GM12865 (cell line): ENCODE results near the gene BIN1.

Experiments used
- DNase-seq: peaks from one replicate; pipeline ENCODE4 v3.0.0; 2010; ENCODE audit warnings: low read depth
- H3K4me3 ChIP-seq: 2 replicates; pipeline ENCODE4 v1.5.1; 2011; ENCODE audit warnings: mild to moderate bottlenecking, low read depth, low read length, control low read depth
- CTCF ChIP-seq: IDR thresholded peaks from 2 replicates; pipeline ENCODE4 v1.5.1; 2011; ENCODE audit warnings: low read length, control low read depth, low read depth, inconsistent platforms; ENCODE audit not compliant: insufficient read depth; ENCODE audit errors: missing control alignments

Gene BIN1

GRCh38 chr2:127100251-127101047 is 6.5 kb downstream of the BIN1 start:
- TF ChIP-seq CTCF, result no peak
- no peak overlapping the region for H3K4me3 ChIP-seq
- DNase-seq, result no peak

GRCh38 chr2:127098711-127099110 is 8.2 kb downstream of the BIN1 start:
- no peak for DNase-seq
- H3K4me3 ChIP-seq, result no peak overlapping the region
- TF ChIP-seq CTCF, result no peak

GRCh38 chr2:127097841-127098651 is 8.9 kb downstream of the BIN1 start:
- H3K4me3 ChIP-seq, result no peak overlapping the region
- no peak for TF ChIP-seq CTCF
- no peak for DNase-seq

GRCh38 chr2:127097471-127097765 is 9.5 kb downstream of the BIN1 start:
- DNase-seq, result no peak
- H3K4me3 ChIP-seq, result no peak overlapping the region
- no peak for TF ChIP-seq CTCF

- no peak for TF ChIP-seq CTCF
- H3K4me3 ChIP-seq, result no peak overlapping the region
- no peak for DNase-seq
Measured at GRCh38 chr2:127096718-127097470, 10.1 kb downstream of the BIN1 start.

GRCh38 chr2:127096280-127096679 is 10.7 kb downstream of the BIN1 start:
- TF ChIP-seq CTCF, result no peak
- DNase-seq, result no peak

More at GRCh38 chr2:127096280-127096679, 10.7 kb downstream of the BIN1 start:
- no peak overlapping the region for H3K4me3 ChIP-seq
